Gastrocnemius medialis (tissue), 4 donors: ENCODE measurements around the gene KRTAP5-7. TPM values are rescaled to one million over a fixed set of nuclear protein-coding genes. Genes with fewer than 3 reads are reported as not detected.

ENCODE experiments used
- ATAC-seq, 2 donors: fragments of 150-250 bp; one replicate each; pipeline ENCODE4 v1.9.1; 2016
- DNase-seq, 2 donors: peaks; one replicate each; pipeline ENCODE4 v3.0.0-alpha.2; 2019
- H3K27ac ChIP-seq, 4 donors: fragments of 200-600 bp; sonication (generic); 1 replicate in 1 of 4; 2 replicates in 3 of 4; pipeline ENCODE4 v1.5.1; 2016 to 2018; ENCODE audit warnings: mild to moderate bottlenecking in 2 of 4, moderate library complexity in 1 of 4
- H3K27me3 ChIP-seq, 3 donors: fragments of 200-600 bp; sonication (generic) in 2 of 3; 1 replicate in 1 of 3; 2 replicates in 2 of 3; pipeline versions ENCODE4 v1.5.1 to v1.6.0; 2016 to 2019; ENCODE audit warnings: mild to moderate bottlenecking in 1 of 3, moderate library complexity in 1 of 3
- H3K36me3 ChIP-seq, 2 donors: fragments of 200-600 bp; sonication (generic) in 1 of 2; one replicate each; pipeline ENCODE4 v1.5.1; 2017 to 2018
- H3K4me1 ChIP-seq, 2 donors: fragments of 200-600 bp; sonication (generic) in 1 of 2; one replicate each; pipeline ENCODE4 v1.5.1; 2016 to 2017; ENCODE audit warnings: mild to moderate bottlenecking in 2 of 2
- H3K4me3 ChIP-seq, 4 donors: fragments of 200-600 bp; sonication (generic) in 3 of 4; 1 replicate in 1 of 4; 2 replicates in 3 of 4; pipeline ENCODE4 v1.5.1; 2016 to 2019; ENCODE audit warnings: mild to moderate bottlenecking in 2 of 4
- H3K9me3 ChIP-seq, 3 donors: fragments of 200-600 bp; sonication (generic) in 2 of 3; 1 replicate in 1 of 3; 2 replicates in 2 of 3; pipeline ENCODE4 v1.5.1; 2016 to 2019
- POLR2A ChIP-seq, 2 donors: fragments of 450-650 bp; IDR thresholded peaks; one replicate each; pipeline ENCODE4 v1.6.1; 2017; ENCODE audit warnings: antibody characterized with exemption in 2 of 2, mild to moderate bottlenecking in 2 of 2, moderate library complexity in 2 of 2
- in situ Hi-C, 4 donors: fragments of 200-750 bp; cut with MboI; loops; one replicate each; pipeline versions ENCODE4 v1.15.0 to v1.8.0; 2017; ENCODE audit warnings: low sequenced_read_pairs in 4 of 4
- intact Hi-C: fragments of 100-400 bp; cut with DNase I; formaldehyde crosslinking; loops from one replicate; pipeline ENCODE4 v1.15.1; 2023; ENCODE audit warnings: low total_unique reads
- total RNA-seq, 4 donors: library from RNA; depleted of rRNA; stranded (reverse); fragments of >200 nt; gene quantifications; one replicate each; pipeline versions ENCODE4 v1.1.0 to v1.2.3, GENCODE V29; 2016
- TF ChIP-seq, protein P1 (sequence below), 5 experiments: fragments of 450-650 bp in 3 of 5; fragments of 200-600 bp in 2 of 5; sonication (generic) in 2 of 5; IDR thresholded peaks in 4 of 5; conservative IDR thresholded peaks in 1 of 5; 1 replicate in 4 of 5; 2 replicates in 1 of 5; pipeline ENCODE4 v1.5.1; 2016 to 2019; ENCODE audit warnings: antibody characterized with exemption in 5 of 5, mild to moderate bottlenecking in 3 of 5, moderate library complexity in 3 of 5

The KRTAP5-7 gene
- total RNA-seq, 4 donors from 2014 or later, result not detected

DNA sequence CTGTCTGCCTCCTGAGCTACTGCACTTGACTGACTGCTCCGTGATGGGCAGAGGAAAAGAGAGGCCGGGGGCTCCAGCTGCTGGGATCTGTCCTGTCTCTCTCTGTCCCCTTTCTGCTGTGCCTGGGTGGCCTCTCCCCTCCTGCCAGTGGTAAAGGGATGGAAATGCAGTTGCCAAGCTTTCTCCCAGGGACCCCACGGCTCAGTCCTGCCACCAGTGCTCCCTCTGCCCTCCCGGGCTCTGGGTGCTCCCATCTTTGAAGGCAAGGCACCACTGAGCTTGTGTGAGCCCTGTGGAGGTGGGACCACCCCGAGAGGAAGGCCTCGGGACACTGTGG is 42.0 kb upstream of the KRTAP5-7 start:
- TF ChIP-seq POLR2A (IDR thresholded peaks at IDR 0.05), result no peak
- TF ChIP-seq, protein P1, sequence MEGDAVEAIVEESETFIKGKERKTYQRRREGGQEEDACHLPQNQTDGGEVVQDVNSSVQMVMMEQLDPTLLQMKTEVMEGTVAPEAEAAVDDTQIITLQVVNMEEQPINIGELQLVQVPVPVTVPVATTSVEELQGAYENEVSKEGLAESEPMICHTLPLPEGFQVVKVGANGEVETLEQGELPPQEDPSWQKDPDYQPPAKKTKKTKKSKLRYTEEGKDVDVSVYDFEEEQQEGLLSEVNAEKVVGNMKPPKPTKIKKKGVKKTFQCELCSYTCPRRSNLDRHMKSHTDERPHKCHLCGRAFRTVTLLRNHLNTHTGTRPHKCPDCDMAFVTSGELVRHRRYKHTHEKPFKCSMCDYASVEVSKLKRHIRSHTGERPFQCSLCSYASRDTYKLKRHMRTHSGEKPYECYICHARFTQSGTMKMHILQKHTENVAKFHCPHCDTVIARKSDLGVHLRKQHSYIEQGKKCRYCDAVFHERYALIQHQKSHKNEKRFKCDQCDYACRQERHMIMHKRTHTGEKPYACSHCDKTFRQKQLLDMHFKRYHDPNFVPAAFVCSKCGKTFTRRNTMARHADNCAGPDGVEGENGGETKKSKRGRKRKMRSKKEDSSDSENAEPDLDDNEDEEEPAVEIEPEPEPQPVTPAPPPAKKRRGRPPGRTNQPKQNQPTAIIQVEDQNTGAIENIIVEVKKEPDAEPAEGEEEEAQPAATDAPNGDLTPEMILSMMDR (IDR thresholded peaks at IDR 0.05 in 4 of 5, conservative IDR thresholded peaks at IDR 0.05 in 1 of 5), result no peak
- Histone ChIP-seq H3K36me3 (peaks cover 0 to 66% of the 10 kb centered on the region in 2 donors), H3K27ac (no peak overlapping the region), H3K4me3 (no peak overlapping the region), H3K9me3 (no peaks in the 10 kb centered on the region), H3K27me3 (no peaks in the 10 kb centered on the region), H3K4me1 (no peaks in the 10 kb centered on the region)
- DNase-seq, result peak in 1 of 2 donors; percentile 4
- in situ Hi-C loops, result no loop called here
- ATAC-seq, result no peak
- intact Hi-C loops, result no loop called here

DNA sequence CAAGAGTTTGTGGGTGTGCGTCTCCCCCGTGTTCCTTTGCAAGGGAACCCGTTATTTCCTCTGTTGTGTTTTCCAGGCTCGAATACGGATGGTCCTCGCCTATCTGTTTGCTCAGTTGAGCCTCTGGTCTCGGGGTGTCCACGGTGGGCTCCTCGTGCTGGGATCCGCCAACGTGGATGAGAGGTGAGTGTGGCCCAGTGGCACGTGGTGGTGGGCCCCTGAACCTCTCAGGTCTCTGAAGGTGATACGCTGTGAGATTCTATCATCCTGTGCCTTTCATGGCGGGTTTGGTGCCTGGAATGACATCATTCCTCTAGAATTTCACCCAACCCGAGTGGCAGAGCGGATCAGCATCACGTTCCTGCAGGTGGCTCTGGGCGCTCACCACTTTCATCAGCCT is 41.6 kb upstream of the KRTAP5-7 start:
- DNase-seq (peak in 1 of 2 donors; percentile 2), ATAC-seq (no peak)
- TF ChIP-seq, protein P1 (IDR thresholded peaks at IDR 0.05 in 4 of 5, conservative IDR thresholded peaks at IDR 0.05 in 1 of 5), result no peak
- TF ChIP-seq POLR2A (IDR thresholded peaks at IDR 0.05), result no peak
- H3K36me3 ChIP-seq, result peaks cover 0 to 64% of the 10 kb centered on the region in 2 donors
- H3K4me1 ChIP-seq, result no peaks in the 10 kb centered on the region
- no peak overlapping the region for H3K27ac ChIP-seq
- in situ Hi-C loops (no loop called here), intact Hi-C loops (no loop called here)
- no peaks in the 10 kb centered on the region for H3K27me3 ChIP-seq
- no peak overlapping the region for H3K4me3 ChIP-seq
- H3K9me3 ChIP-seq, result no peaks in the 10 kb centered on the region

DNA sequence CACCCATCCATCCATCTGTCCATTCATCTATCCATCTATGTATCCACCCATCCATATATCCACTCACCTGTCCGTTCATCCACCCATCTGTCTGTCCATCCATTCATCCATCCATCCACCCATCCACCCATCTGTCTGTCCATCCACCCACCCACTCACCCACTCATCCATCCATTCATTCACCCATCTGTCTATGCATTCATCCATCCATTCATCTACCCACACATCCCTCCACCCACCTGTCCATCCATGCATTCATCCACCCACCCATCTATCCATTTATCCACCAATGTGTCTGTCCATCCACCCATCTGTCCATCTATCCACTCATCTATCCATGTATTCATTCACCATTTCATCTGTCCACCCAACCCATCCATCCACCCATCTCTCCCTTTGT is 40.7 kb upstream of the KRTAP5-7 start:
- H3K4me3 ChIP-seq, result no peak overlapping the region
- ATAC-seq, result no peak
- TF ChIP-seq, protein P1 (IDR thresholded peaks at IDR 0.05 in 4 of 5, conservative IDR thresholded peaks at IDR 0.05 in 1 of 5), result no peak
- TF ChIP-seq POLR2A (IDR thresholded peaks at IDR 0.05), result no peak
- H3K36me3 ChIP-seq, result peaks cover 0 to 66% of the 10 kb centered on the region in 2 donors
- in situ Hi-C loops (no loop called here), intact Hi-C loops (no loop called here)
- H3K4me1 ChIP-seq, result no peaks in the 10 kb centered on the region
- no peak for DNase-seq
- H3K9me3 ChIP-seq, result no peaks in the 10 kb centered on the region
- no peak overlapping the region for H3K27ac ChIP-seq
- no peaks in the 10 kb centered on the region for H3K27me3 ChIP-seq

DNA sequence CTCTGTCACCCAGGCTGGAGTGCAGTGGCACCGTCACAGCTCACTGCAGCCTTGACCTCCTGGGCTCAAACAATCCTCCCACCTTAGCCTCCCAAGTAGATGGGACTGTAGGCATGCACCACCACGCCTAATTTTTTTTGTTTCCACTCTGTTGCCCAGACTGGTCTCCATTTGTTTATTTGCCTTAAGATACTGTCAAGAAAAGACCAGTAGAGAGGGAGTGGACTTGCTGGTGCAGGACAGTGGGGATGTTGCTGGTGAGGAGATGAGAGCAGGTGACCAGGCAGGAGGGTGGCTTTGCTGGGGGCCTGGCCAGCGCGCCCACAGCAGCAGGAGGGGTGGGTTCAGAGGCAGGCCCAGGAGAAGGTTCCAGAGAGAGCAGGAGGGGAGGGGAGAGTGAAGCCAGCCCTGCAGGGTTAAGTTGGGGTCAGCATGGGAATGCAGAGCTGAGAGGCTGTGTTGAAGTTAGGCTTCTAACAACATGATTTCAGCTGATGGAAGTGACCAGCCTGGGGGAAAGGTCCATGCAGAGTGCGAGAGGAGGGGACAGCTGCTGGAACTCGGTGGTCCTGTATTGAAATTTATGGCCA is 38.3 kb upstream of the KRTAP5-7 start:
- in situ Hi-C loops, result no loop called here
- peaks cover 0 to 59% of the 10 kb centered on the region in 2 donors for H3K36me3 ChIP-seq
- no peak for TF ChIP-seq POLR2A (IDR thresholded peaks at IDR 0.05)
- TF ChIP-seq, protein P1 (IDR thresholded peaks at IDR 0.05 in 4 of 5, conservative IDR thresholded peaks at IDR 0.05 in 1 of 5), result no peak
- H3K27ac ChIP-seq, result no peak overlapping the region
- intact Hi-C loops, result no loop called here
- H3K4me3 ChIP-seq, result no peak overlapping the region
- no peaks in the 10 kb centered on the region for H3K9me3 ChIP-seq
- no peaks in the 10 kb centered on the region for H3K27me3 ChIP-seq
- no peak for DNase-seq
- no peak for ATAC-seq
- no peaks in the 10 kb centered on the region for H3K4me1 ChIP-seq
